Ishikawa (cell line): ENCODE data around the gene MRTFA.

Experiments used
- CEBPB ChIP-seq: IDR thresholded peaks from 2 replicates; pipeline ENCODE4 v1.6.1; 2012
- CREB1 ChIP-seq: IDR thresholded peaks from 2 replicates; pipeline ENCODE4 v1.6.1; 2012; ENCODE audit warnings: low read depth
- EGR1 ChIP-seq: IDR thresholded peaks from 2 replicates; pipeline ENCODE4 v1.6.1; 2012
- EP300 ChIP-seq: IDR thresholded peaks from 2 replicates; pipeline ENCODE4 v1.6.1; 2012; ENCODE audit warnings: borderline replicate concordance
- FOXM1 ChIP-seq: IDR thresholded peaks from 2 replicates; pipeline ENCODE4 v1.6.1; 2012; ENCODE audit warnings: low read depth, borderline replicate concordance
- MAX ChIP-seq: IDR thresholded peaks from 2 replicates; pipeline ENCODE4 v1.6.1; 2012
- NFIC ChIP-seq: IDR thresholded peaks from 2 replicates; pipeline ENCODE4 v1.6.1; 2012
- RAD21 ChIP-seq: IDR thresholded peaks from 2 replicates; pipeline ENCODE4 v1.6.1; 2012; ENCODE audit warnings: low read depth
- REST ChIP-seq: IDR thresholded peaks from 2 replicates; pipeline ENCODE4 v1.6.1; 2012; ENCODE audit warnings: low read depth, mild to moderate bottlenecking
- TAF1 ChIP-seq: IDR thresholded peaks from 2 replicates; pipeline ENCODE4 v1.6.1; 2012; ENCODE audit warnings: low read depth, mild to moderate bottlenecking
- TCF12 ChIP-seq: IDR thresholded peaks from 2 replicates; pipeline ENCODE4 v1.6.1; 2012; ENCODE audit warnings: low read depth
- TEAD4 ChIP-seq: IDR thresholded peaks from 2 replicates; pipeline ENCODE4 v1.6.1; 2012
- USF1 ChIP-seq: IDR thresholded peaks from 2 replicates; pipeline ENCODE4 v1.6.1; 2012
- YY1 ChIP-seq: IDR thresholded peaks from 2 replicates; pipeline ENCODE4 v1.6.1; 2012; ENCODE audit warnings: low read depth
- ZBTB7A ChIP-seq: IDR thresholded peaks from 2 replicates; pipeline ENCODE4 v1.6.1; 2012; ENCODE audit warnings: low read depth

The MRTFA gene

GRCh38 chr22:40679964-40680818, 43.7 kb upstream of the MRTFA start:
- TF ChIP-seq RAD21 (peak; percentile 17; the same call in 1 of the 2 replicates), CEBPB (no peak)

- TF ChIP-seq TCF12 (no peak), REST (no peak), ZBTB7A (no peak), MAX (no peak), EGR1 (no peak), YY1 (no peak), RAD21 (no peak), CEBPB (no peak), TAF1 (no peak), EP300 (no peak), TEAD4 (no peak), FOXM1 (no peak), USF1 (no peak), CREB1 (no peak), NFIC (no peak)
Measured at GRCh38 chr22:40679249-40679963, 42.9 kb upstream of the MRTFA start, which contains the start of gene MCHR1. TSS of gene MCHR1 (plus strand) at chr22:40679484. CDS start at chr22:40679653, 169 bp downstream.

GRCh38 chr22:40678493-40679248, 42.2 kb upstream of the MRTFA start:
- TF ChIP-seq RAD21 (no peak), EP300 (no peak), CREB1 (no peak), USF1 (no peak), TAF1 (no peak), NFIC (no peak), ZBTB7A (no peak), TCF12 (no peak), YY1 (no peak), EGR1 (no peak), CEBPB (no peak), TEAD4 (no peak), REST (no peak), MAX (no peak), FOXM1 (no peak)

- TF ChIP-seq TEAD4 (no peak), EP300 (no peak), NFIC (no peak), TCF12 (no peak), TAF1 (no peak), EGR1 (no peak), USF1 (no peak), RAD21 (no peak), REST (no peak), CREB1 (no peak)
Measured at GRCh38 chr22:40676644-40677043, 40.1 kb upstream of the MRTFA start.
